ENCODE results near the gene FRMD4A.

- TF ChIP-seq CTCF (conservative IDR thresholded peaks at IDR 0.05 in 1 of 2, IDR thresholded peaks at IDR 0.05 in 1 of 2; ENCODE audit: extremely low read depth in 1 of 2, insufficient read depth in 1 of 2, low read depth in 1 of 2, low read length in 2 of 2) (no peak), EZH2 (IDR thresholded peaks at IDR 0.05; ENCODE audit: borderline replicate concordance, low read length) (no peak)
Measured at GRCh38 chr10:13955409-13956068, 375.2 kb downstream of the FRMD4A start.
